Activated B cell treated with CpG ODN at 0.5 μM for 24 hours (primary cell): Measurements from ENCODE around the gene ZEB1. TPM values are rescaled to one million over a fixed set of nuclear protein-coding genes. Genes with fewer than 3 reads are reported as not detected.

Experiments
- ATAC-seq: fragments of 200-7000 bp; cut with Tn5 transposase; one replicate; pipeline ENCODE4 v1.10.0; 2021; ENCODE audit warnings: low read depth, mild to moderate bottlenecking, moderate library complexity
- CTCF ChIA-PET: fragments of 350-600 bp; sonication (Branson Sonifier 250); formaldehyde crosslinking; loops from one replicate; lab custom pipeline; 2021; ENCODE audit warnings: antibody characterized with exemption; lab: Charles Lee
- POLR2A ChIA-PET: fragments of 350-600 bp; sonication (Branson Sonifier 250); formaldehyde crosslinking; loops from one replicate; lab custom pipeline; 2021; ENCODE audit warnings: antibody characterized with exemption; lab: Charles Lee
- DNase-seq: peaks from one replicate; pipeline ENCODE4 v3.0.0; 2022
- H3K27ac Mint-ChIP-seq: one replicate; pipeline ENCODE4 v1.8.0; 2020; ENCODE audit warnings: mixed read lengths
- H3K27me3 Mint-ChIP-seq: one replicate; pipeline ENCODE4 v1.8.0; 2021; ENCODE audit warnings: mixed read lengths
- H3K36me3 Mint-ChIP-seq: one replicate; pipeline ENCODE4 v1.8.0; 2021; ENCODE audit warnings: low read depth, mixed read lengths
- H3K4me1 Mint-ChIP-seq: one replicate; pipeline ENCODE4 v1.8.0; 2021; ENCODE audit warnings: mixed read lengths
- H3K4me3 Mint-ChIP-seq: one replicate; pipeline ENCODE4 v1.8.0; 2020; ENCODE audit warnings: mild to moderate bottlenecking, mixed read lengths
- H3K9me3 Mint-ChIP-seq: one replicate; pipeline ENCODE4 v1.8.0; 2020; ENCODE audit warnings: mixed read lengths
- intact Hi-C: fragments of 100-400 bp; cut with micrococcal nuclease; formaldehyde crosslinking; loops from one replicate; pipeline ENCODE4 v1.15.1; 2024
- total RNA-seq: library from RNA; stranded (reverse); gene quantifications from 2 replicates; pipeline ENCODE4 v1.2.3, GENCODE V29; 2022
- TF ChIP-seq, protein P1 (sequence below): fragments of 200-600 bp; IDR thresholded peaks from one replicate; pipeline ENCODE4 v1.8.0; 2022; ENCODE audit warnings: antibody characterized with exemption, mild to moderate bottlenecking

Gene ZEB1
- total RNA-seq, 1 donor from 2014 or later, result 43.0 TPM

DNA sequence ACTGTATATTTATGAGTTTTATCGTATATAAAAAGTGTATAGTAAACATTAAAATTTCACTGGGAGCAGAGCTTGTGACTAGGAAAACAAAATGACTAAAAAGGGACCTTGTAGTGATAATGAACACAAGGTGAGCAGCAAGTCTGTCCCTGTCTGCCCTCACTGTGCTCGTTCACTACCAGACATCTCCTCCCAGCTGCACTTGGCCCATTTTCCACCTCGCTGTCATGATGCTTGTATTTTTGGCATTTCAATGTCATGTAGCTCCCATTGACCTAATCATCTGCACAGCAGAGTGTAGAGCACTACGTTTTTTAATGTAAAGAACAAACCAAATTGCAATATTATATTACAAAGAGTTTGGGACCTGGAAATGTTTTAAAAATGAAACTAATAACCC is 207.2 kb downstream of the ZEB1 start:
- POLR2A ChIA-PET, result no interaction called here
- H3K36me3 Mint-ChIP-seq, result peaks cover 51% of the 10 kb centered on the region
- H3K9me3 Mint-ChIP-seq, result no peaks in the 10 kb centered on the region
- no peak overlapping the region for H3K4me3 Mint-ChIP-seq
- no peaks in the 10 kb centered on the region for H3K27me3 Mint-ChIP-seq
- DNase-seq, result no peak
- CTCF ChIA-PET, result no interaction called here
- TF ChIP-seq, protein P1, sequence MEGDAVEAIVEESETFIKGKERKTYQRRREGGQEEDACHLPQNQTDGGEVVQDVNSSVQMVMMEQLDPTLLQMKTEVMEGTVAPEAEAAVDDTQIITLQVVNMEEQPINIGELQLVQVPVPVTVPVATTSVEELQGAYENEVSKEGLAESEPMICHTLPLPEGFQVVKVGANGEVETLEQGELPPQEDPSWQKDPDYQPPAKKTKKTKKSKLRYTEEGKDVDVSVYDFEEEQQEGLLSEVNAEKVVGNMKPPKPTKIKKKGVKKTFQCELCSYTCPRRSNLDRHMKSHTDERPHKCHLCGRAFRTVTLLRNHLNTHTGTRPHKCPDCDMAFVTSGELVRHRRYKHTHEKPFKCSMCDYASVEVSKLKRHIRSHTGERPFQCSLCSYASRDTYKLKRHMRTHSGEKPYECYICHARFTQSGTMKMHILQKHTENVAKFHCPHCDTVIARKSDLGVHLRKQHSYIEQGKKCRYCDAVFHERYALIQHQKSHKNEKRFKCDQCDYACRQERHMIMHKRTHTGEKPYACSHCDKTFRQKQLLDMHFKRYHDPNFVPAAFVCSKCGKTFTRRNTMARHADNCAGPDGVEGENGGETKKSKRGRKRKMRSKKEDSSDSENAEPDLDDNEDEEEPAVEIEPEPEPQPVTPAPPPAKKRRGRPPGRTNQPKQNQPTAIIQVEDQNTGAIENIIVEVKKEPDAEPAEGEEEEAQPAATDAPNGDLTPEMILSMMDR, result no peak
- no peak overlapping the region for H3K27ac Mint-ChIP-seq
- no peaks in the 10 kb centered on the region for H3K4me1 Mint-ChIP-seq
- no peak for ATAC-seq
- intact Hi-C loops, result no loop called here

DNA sequence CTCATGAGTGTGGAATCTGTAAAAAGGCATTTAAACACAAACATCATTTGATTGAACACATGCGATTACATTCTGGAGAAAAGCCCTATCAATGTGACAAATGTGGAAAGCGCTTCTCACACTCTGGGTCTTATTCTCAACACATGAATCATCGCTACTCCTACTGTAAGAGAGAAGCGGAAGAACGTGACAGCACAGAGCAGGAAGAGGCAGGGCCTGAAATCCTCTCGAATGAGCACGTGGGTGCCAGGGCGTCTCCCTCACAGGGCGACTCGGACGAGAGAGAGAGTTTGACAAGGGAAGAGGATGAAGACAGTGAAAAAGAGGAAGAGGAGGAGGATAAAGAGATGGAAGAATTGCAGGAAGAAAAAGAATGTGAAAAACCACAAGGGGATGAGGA is 207.7 kb downstream of the ZEB1 start:
- ATAC-seq (no peak), DNase-seq (no peak)
- Mint-ChIP-seq H3K4me3 (no peak overlapping the region), H3K27me3 (no peaks in the 10 kb centered on the region), H3K36me3 (peaks cover 46% of the 10 kb centered on the region), H3K9me3 (no peaks in the 10 kb centered on the region), H3K27ac (no peak overlapping the region), H3K4me1 (no peaks in the 10 kb centered on the region)
- POLR2A ChIA-PET, result no interaction called here
- TF ChIP-seq, protein P1, result no peak
- intact Hi-C loops, result no loop called here
- CTCF ChIA-PET, result no interaction called here

DNA sequence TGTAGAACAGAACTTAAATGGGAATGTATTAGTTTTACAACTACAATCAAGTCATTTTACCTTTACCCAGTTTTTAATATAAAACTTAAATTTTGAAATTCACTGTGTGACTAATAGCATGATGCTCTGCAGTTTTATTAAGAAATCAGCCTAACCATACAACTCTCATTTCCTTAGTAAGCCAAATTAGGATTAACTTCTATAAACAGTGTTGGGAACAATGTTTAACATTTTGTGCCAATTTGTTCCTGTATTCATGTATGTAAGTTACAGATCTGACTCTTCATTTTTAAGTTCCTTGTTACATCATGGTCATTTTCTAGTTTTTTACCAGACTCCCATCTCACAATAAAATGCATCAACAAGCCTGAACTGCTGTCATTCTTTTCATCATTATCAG is 209.8 kb downstream of the ZEB1 start:
- Mint-ChIP-seq H3K4me3 (no peak overlapping the region), H3K27ac (no peak overlapping the region), H3K27me3 (no peaks in the 10 kb centered on the region), H3K36me3 (peaks cover 30% of the 10 kb centered on the region), H3K9me3 (peaks cover 2% of the 10 kb centered on the region), H3K4me1 (no peaks in the 10 kb centered on the region)
- ATAC-seq (no peak), DNase-seq (no peak)
- POLR2A ChIA-PET, result no interaction called here
- TF ChIP-seq, protein P1, result no peak
- CTCF ChIA-PET, result no interaction called here
- intact Hi-C loops, result no loop called here

DNA sequence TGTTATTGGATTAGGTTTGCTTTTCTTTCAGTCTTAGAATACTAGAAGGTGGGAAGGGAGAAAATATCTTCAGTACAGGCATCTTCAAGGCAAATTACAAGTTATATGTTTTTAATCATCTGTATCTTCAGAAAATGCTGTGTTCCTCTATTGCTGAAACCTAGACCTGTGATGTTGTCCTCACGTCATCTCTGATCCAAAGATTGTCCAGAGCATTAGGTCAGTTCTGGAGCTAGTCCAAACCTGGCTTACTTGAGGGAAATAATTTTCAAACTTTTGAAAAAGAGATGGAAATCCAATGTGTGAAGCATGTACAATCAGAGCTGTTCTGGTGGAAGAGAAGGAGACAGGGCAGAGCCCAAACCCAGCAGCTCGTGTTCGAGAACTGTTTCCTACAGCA is 217.3 kb downstream of the ZEB1 start:
- DNase-seq, result no peak
- CTCF ChIA-PET, result no interaction called here
- H3K27ac Mint-ChIP-seq, result no peak overlapping the region
- H3K27me3 Mint-ChIP-seq, result no peaks in the 10 kb centered on the region
- TF ChIP-seq, protein P1, result no peak
- peaks cover 6% of the 10 kb centered on the region for H3K9me3 Mint-ChIP-seq
- H3K4me3 Mint-ChIP-seq, result no peak overlapping the region
- no peak for ATAC-seq
- H3K4me1 Mint-ChIP-seq, result no peaks in the 10 kb centered on the region
- intact Hi-C loops, result no loop called here
- POLR2A ChIA-PET, result no interaction called here
- H3K36me3 Mint-ChIP-seq, result no peaks in the 10 kb centered on the region

DNA sequence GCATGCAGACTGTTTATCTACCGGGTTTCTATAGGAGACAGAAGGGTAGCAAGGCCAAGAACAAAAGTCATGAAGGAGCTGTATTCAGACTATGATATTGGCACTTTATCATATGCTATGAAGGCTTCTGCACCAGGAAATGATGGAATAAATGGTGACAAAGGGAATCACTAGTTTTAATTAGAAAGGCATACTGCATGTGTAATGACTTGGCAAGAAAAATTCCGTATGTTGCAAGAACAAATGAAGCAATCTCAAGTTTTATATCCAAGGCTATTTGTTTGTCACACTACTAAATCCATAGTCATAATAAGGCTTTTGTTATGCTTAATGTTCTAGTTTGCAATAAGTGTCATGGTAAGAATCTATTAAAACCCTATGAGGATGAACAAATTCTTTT is 230.9 kb downstream of the ZEB1 start:
- Mint-ChIP-seq H3K9me3 (peaks cover 3% of the 10 kb centered on the region), H3K27ac (no peak overlapping the region), H3K4me3 (no peak overlapping the region), H3K27me3 (peaks cover 5% of the 10 kb centered on the region), H3K36me3 (no peaks in the 10 kb centered on the region), H3K4me1 (no peaks in the 10 kb centered on the region)
- intact Hi-C loops, result no loop called here
- DNase-seq (no peak), ATAC-seq (no peak)
- ChIA-PET POLR2A (no interaction called here), CTCF (no interaction called here)
- TF ChIP-seq, protein P1, result no peak
